ENCODE data around the gene TNNI3K. TPM values are rescaled to one million over a fixed set of nuclear protein-coding genes. Genes with fewer than 3 reads are reported as not detected.

The TNNI3K gene
- total RNA-seq, 1 experiment from 2014 or later = 0.49 TPM

DNA sequence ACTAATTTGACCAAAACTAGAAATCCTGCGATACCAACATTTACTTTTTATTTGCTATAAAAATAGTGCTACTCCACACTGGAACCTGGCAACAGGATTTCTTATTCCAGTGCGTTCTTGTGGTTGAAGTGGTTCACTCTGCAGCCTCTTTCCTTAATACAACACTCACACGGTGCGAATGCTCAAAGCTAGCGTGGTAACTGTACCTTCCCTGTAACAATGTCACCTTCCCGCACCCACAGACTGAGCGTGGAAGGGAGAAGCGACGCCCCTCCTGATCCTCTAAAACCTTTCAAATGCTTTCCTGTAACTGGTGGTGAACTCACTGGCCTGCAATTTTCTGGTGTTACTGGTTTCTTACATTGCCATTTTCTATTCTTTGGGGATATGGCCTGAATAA, 145.1 kb downstream of the TNNI3K start:
- Histone ChIP-seq H3K79me2 (ENCODE audit: insufficient read depth, low read length) (no peaks in the 10 kb centered on the region), H4K20me1 (ENCODE audit: insufficient read depth) (no peaks in the 10 kb centered on the region), H3K9me3 (ENCODE audit: control insufficient read depth in 1 of 2, insufficient read depth in 1 of 2, low read depth in 1 of 2, low read length in 2 of 2) (no peaks in the 10 kb centered on the region), H3K4me3 (replicated peaks in 1 of 2; ENCODE audit: low read depth in 1 of 2, low read length in 2 of 2) (no peak overlapping the region), H3K9me2 (ENCODE audit: insufficient read depth) (no peaks in the 10 kb centered on the region), H3K4me1 (ENCODE audit: control insufficient read depth in 1 of 2, insufficient read depth in 2 of 2, low read length in 2 of 2) (no peaks in the 10 kb centered on the region), H3K4me2 (ENCODE audit: low read length) (no peak overlapping the region), H3K27ac (ENCODE audit: low read depth, low read length) (no peak overlapping the region), H3K9ac (ENCODE audit: low read length) (no peak overlapping the region), H2AFZ (ENCODE audit: low read depth, low read length, poor library complexity, severe bottlenecking) (no peak overlapping the region), H3K36me3 (ENCODE audit: control insufficient read depth in 1 of 2, insufficient read depth in 2 of 2, low read length in 2 of 2) (no peaks in the 10 kb centered on the region), H3K27me3 (ENCODE audit: insufficient read depth, low read length) (peaks cover 19% of the 10 kb centered on the region; the same call in 1 of the 2 replicates)
- intact Hi-C loops (cut with micrococcal nuclease) = no loop called here
- no peak for DNase-seq (ENCODE audit: low read depth, low spot score)
- CTCF ChIA-PET = no interaction called here
- RAD21 ChIA-PET (ENCODE audit: low non-redundant PET in 1 of 2, low total read pairs in 2 of 2, uncharacterized antibody in 2 of 2, unreplicated experiment in 2 of 2) = no interaction called here
- TF ChIP-seq CBX3 (IDR thresholded peaks at IDR 0.05; ENCODE audit: low read depth) = no peak
- TF ChIP-seq, protein P1, sequence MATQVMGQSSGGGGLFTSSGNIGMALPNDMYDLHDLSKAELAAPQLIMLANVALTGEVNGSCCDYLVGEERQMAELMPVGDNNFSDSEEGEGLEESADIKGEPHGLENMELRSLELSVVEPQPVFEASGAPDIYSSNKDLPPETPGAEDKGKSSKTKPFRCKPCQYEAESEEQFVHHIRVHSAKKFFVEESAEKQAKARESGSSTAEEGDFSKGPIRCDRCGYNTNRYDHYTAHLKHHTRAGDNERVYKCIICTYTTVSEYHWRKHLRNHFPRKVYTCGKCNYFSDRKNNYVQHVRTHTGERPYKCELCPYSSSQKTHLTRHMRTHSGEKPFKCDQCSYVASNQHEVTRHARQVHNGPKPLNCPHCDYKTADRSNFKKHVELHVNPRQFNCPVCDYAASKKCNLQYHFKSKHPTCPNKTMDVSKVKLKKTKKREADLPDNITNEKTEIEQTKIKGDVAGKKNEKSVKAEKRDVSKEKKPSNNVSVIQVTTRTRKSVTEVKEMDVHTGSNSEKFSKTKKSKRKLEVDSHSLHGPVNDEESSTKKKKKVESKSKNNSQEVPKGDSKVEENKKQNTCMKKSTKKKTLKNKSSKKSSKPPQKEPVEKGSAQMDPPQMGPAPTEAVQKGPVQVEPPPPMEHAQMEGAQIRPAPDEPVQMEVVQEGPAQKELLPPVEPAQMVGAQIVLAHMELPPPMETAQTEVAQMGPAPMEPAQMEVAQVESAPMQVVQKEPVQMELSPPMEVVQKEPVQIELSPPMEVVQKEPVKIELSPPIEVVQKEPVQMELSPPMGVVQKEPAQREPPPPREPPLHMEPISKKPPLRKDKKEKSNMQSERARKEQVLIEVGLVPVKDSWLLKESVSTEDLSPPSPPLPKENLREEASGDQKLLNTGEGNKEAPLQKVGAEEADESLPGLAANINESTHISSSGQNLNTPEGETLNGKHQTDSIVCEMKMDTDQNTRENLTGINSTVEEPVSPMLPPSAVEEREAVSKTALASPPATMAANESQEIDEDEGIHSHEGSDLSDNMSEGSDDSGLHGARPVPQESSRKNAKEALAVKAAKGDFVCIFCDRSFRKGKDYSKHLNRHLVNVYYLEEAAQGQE (IDR thresholded peaks at IDR 0.05; ENCODE audit: low read depth) = no peak
- no peak for TF ChIP-seq RAD21 (IDR thresholded peaks at IDR 0.05; ENCODE audit: low read depth)
- TF ChIP-seq SIN3A (IDR thresholded peaks at IDR 0.05; ENCODE audit: low read depth) = no peak
- no peak for TF ChIP-seq POLR2AphosphoS5 (IDR thresholded peaks at IDR 0.05; ENCODE audit: low read depth, low read length)
- no peak for TF ChIP-seq EZH2 (IDR thresholded peaks at IDR 0.05)
- TF ChIP-seq EZH2phosphoT487 (IDR thresholded peaks at IDR 0.05; ENCODE audit: borderline replicate concordance) = no peak
- POLR2A ChIA-PET = no interaction called here
- no TSS peak for BruUV-seq (replicated peaks)
- no peak for ATAC-seq

DNA sequence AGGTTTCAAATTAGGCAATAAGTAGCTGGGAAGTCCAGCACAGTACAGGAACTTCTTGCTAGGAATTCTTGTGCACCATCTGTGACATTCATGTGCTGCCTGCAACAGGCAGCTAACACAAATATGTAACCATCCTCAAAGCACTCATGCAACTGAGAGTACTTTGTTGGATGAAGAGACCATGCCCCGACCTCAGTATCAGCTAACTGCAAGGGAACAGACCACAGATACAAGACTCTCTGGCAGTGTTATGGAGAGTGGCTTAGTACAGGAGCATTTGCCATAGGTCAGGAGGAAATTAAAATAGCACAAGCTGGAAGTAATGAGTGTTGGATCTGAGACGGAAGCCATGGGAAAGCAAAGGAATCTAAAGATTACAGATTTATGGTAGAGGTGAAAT, 153.7 kb downstream of the TNNI3K start:
- H3K27me3 ChIP-seq (ENCODE audit: insufficient read depth, low read length) = peaks cover 13% of the 10 kb centered on the region; the same call in 1 of the 2 replicates
- no peaks in the 10 kb centered on the region for H3K4me1 ChIP-seq (ENCODE audit: control insufficient read depth in 1 of 2, insufficient read depth in 2 of 2, low read length in 2 of 2)
- no peak overlapping the region for H3K4me2 ChIP-seq (ENCODE audit: low read length)
- BruUV-seq (replicated peaks) = no TSS peak
- no peaks in the 10 kb centered on the region for H3K9me3 ChIP-seq (ENCODE audit: control insufficient read depth in 1 of 2, insufficient read depth in 1 of 2, low read depth in 1 of 2, low read length in 2 of 2)
- CTCF ChIA-PET = no interaction called here
- no peak overlapping the region for H3K4me3 ChIP-seq (replicated peaks in 1 of 2; ENCODE audit: low read depth in 1 of 2, low read length in 2 of 2)
- no peaks in the 10 kb centered on the region for H3K79me2 ChIP-seq (ENCODE audit: insufficient read depth, low read length)
- H2AFZ ChIP-seq (ENCODE audit: low read depth, low read length, poor library complexity, severe bottlenecking) = no peak overlapping the region
- H3K9ac ChIP-seq (ENCODE audit: low read length) = no peak overlapping the region
- no peaks in the 10 kb centered on the region for H3K36me3 ChIP-seq (ENCODE audit: control insufficient read depth in 1 of 2, insufficient read depth in 2 of 2, low read length in 2 of 2)
- RAD21 ChIA-PET (ENCODE audit: low non-redundant PET in 1 of 2, low total read pairs in 2 of 2, uncharacterized antibody in 2 of 2, unreplicated experiment in 2 of 2) = no interaction called here
- intact Hi-C loops (cut with micrococcal nuclease) = no loop called here
- DNase-seq (ENCODE audit: low read depth, low spot score) (no peak), ATAC-seq (no peak)
- POLR2A ChIA-PET = no interaction called here
- no peaks in the 10 kb centered on the region for H4K20me1 ChIP-seq (ENCODE audit: insufficient read depth)
- no peaks in the 10 kb centered on the region for H3K9me2 ChIP-seq (ENCODE audit: insufficient read depth)
- no peak overlapping the region for H3K27ac ChIP-seq (ENCODE audit: low read depth, low read length)
- TF ChIP-seq, protein P2, sequence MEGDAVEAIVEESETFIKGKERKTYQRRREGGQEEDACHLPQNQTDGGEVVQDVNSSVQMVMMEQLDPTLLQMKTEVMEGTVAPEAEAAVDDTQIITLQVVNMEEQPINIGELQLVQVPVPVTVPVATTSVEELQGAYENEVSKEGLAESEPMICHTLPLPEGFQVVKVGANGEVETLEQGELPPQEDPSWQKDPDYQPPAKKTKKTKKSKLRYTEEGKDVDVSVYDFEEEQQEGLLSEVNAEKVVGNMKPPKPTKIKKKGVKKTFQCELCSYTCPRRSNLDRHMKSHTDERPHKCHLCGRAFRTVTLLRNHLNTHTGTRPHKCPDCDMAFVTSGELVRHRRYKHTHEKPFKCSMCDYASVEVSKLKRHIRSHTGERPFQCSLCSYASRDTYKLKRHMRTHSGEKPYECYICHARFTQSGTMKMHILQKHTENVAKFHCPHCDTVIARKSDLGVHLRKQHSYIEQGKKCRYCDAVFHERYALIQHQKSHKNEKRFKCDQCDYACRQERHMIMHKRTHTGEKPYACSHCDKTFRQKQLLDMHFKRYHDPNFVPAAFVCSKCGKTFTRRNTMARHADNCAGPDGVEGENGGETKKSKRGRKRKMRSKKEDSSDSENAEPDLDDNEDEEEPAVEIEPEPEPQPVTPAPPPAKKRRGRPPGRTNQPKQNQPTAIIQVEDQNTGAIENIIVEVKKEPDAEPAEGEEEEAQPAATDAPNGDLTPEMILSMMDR (IDR thresholded peaks at IDR 0.05 in 2 of 3, conservative IDR thresholded peaks at IDR 0.05 in 1 of 3; ENCODE audit: borderline replicate concordance in 1 of 3, insufficient read depth in 1 of 3, low read depth in 2 of 3, low read length in 2 of 3) = no peak
- TF ChIP-seq POLR2A (IDR thresholded peaks at IDR 0.05; ENCODE audit: borderline replicate concordance, extremely low read depth, insufficient read depth, insufficient read length) = no peak
- TF ChIP-seq FOSL1 (IDR thresholded peaks at IDR 0.05; ENCODE audit: low read depth) = no peak
- no peak for TF ChIP-seq CEBPB (IDR thresholded peaks at IDR 0.05; ENCODE audit: low read depth)
- no peak for TF ChIP-seq POLR2AphosphoS5 (IDR thresholded peaks at IDR 0.05; ENCODE audit: low read depth, low read length)
- TF ChIP-seq SP1 (IDR thresholded peaks at IDR 0.05; ENCODE audit: low read depth) = no peak
- no peak for TF ChIP-seq CBX3 (IDR thresholded peaks at IDR 0.05; ENCODE audit: low read depth)
- TF ChIP-seq, protein P1 (IDR thresholded peaks at IDR 0.05; ENCODE audit: low read depth) = no peak
